Keratinocyte (primary cell): Measurements from ENCODE around the gene ADM. TPM values are rescaled to one million over a fixed set of nuclear protein-coding genes. Genes with fewer than 3 reads are reported as not detected.

Experiments used
- DNase-seq: peaks from one replicate; pipeline ENCODE4 v3.0.0-alpha.2; 2011; ENCODE audit warnings: low read depth, missing footprints, low spot score
- FAIRE-seq: peaks from 2 replicates; lab custom pipeline; 2011; peaks lifted over from hg19 to GRCh38; lab: Jason Lieb, UNC
- H2AFZ ChIP-seq: 2 replicates; pipeline ENCODE4 v1.6.0; 2012; ENCODE audit warnings: low read length, control low read depth, inconsistent platforms; ENCODE audit not compliant: control insufficient read depth
- H3K27ac ChIP-seq: 2 replicates; pipeline ENCODE4 v1.5.1; 2011; ENCODE audit warnings: low read length; ENCODE audit not compliant: control insufficient read depth, insufficient read depth
- H3K27me3 ChIP-seq: 3 replicates; pipeline ENCODE4 v1.6.0; 2011; ENCODE audit warnings: low read length; ENCODE audit not compliant: control insufficient read depth, insufficient read depth; ENCODE audit errors: extremely low read depth
- H3K36me3 ChIP-seq, 2 experiments: 2 replicates in 1 of 2; 3 replicates in 1 of 2; pipeline ENCODE4 v1.5.1; 2011; ENCODE audit warnings: low read length in 2 of 2, mild to moderate bottlenecking in 1 of 2; ENCODE audit not compliant: control insufficient read depth in 2 of 2, insufficient read depth in 2 of 2; ENCODE audit errors: extremely low read depth in 1 of 2
- H3K4me1 ChIP-seq: 3 replicates; pipeline ENCODE4 v1.5.1; 2011; ENCODE audit warnings: low read length; ENCODE audit not compliant: control insufficient read depth, insufficient read depth; ENCODE audit errors: extremely low read depth
- H3K4me2 ChIP-seq: 3 replicates; pipeline ENCODE4 v1.6.0; 2011; ENCODE audit warnings: low read depth, low read length; ENCODE audit not compliant: control insufficient read depth, insufficient read depth; ENCODE audit errors: extremely low read depth
- H3K4me3 ChIP-seq, 3 experiments: fragments of 200-600 bp in 1 of 3; sonication (generic) in 1 of 3; 2 replicates in 2 of 3; 3 replicates in 1 of 3; pipeline ENCODE4 v1.5.1; 2011 to 2016; ENCODE audit warnings: low read length in 3 of 3, mild to moderate bottlenecking in 3 of 3, control low read depth in 2 of 3, inconsistent platforms in 1 of 3, low read depth in 1 of 3, mixed read lengths in 1 of 3, mixed run types in 1 of 3, moderate library complexity in 1 of 3; ENCODE audit not compliant: control insufficient read depth in 2 of 3, insufficient read depth in 2 of 3; ENCODE audit errors: extremely low read depth in 1 of 3
- H3K79me2 ChIP-seq: 2 replicates; pipeline ENCODE4 v1.6.0; 2012; ENCODE audit warnings: low read length; ENCODE audit not compliant: control insufficient read depth, insufficient read depth
- H3K9ac ChIP-seq: 3 replicates; pipeline ENCODE4 v1.6.0; 2011; ENCODE audit warnings: low read length; ENCODE audit not compliant: control insufficient read depth, insufficient read depth; ENCODE audit errors: extremely low read depth
- H3K9me1 ChIP-seq: 3 replicates; pipeline ENCODE4 v1.6.0; 2011; ENCODE audit warnings: low read length; ENCODE audit not compliant: control insufficient read depth, insufficient read depth; ENCODE audit errors: extremely low read depth
- H3K9me3 ChIP-seq: 2 replicates; pipeline ENCODE4 v1.5.1; 2012; ENCODE audit warnings: low read depth, low read length; ENCODE audit not compliant: control insufficient read depth
- H4K20me1 ChIP-seq: 3 replicates; pipeline ENCODE4 v1.6.0; 2011; ENCODE audit warnings: low read length; ENCODE audit not compliant: control insufficient read depth, insufficient read depth; ENCODE audit errors: extremely low read depth
- EZH2 ChIP-seq: IDR thresholded peaks from one replicate; pipeline ENCODE4 v1.6.1; 2012; ENCODE audit warnings: inconsistent platforms, mild to moderate bottlenecking, low read length, moderate library complexity
- dilution Hi-C: fragments of 300-500 bp; cut with MboI; formaldehyde crosslinking; loops from one replicate; pipeline ENCODE4 v1.7.0; 2020; ENCODE audit warnings: low sequenced_read_pairs; ENCODE audit not compliant: extremely low pct_ligation_motif_present
- polyA plus RNA-seq, 5 experiments: library from polyadenylated mRNA; depleted of rRNA in 3 of 5; stranded (reverse) in 3 of 5; stranded (forward) in 1 of 5; unstranded in 1 of 5; fragments of >200 nt; gene quantifications; 1 replicate in 1 of 5; 2 replicates in 3 of 5; 3 replicates in 1 of 5; pipeline versions ENCODE4 v1.2.1 to v1.2.3, GENCODE V29; 2011 to 2012; ENCODE audit warnings: missing spikeins in 2 of 5, low read depth in 1 of 5, low replicate concordance in 1 of 5
- TF ChIP-seq, protein P1 (sequence below), 3 experiments: IDR thresholded peaks in 1 of 3; conservative IDR thresholded peaks in 1 of 3; optimal IDR thresholded peaks in 1 of 3; 2 replicates in 2 of 3; 3 replicates in 1 of 3; pipeline versions ENCODE3 to v1.5.1; 2011; ENCODE audit warnings: low read length in 3 of 3, mild to moderate bottlenecking in 3 of 3, moderate library complexity in 2 of 3, control low read depth in 1 of 3, inconsistent platforms in 1 of 3; ENCODE audit not compliant: insufficient read depth in 2 of 3; ENCODE audit errors: extremely low read depth in 1 of 3

The ADM gene
- polyA plus RNA-seq, 1 donor (not counting 4 experiments of a cell fraction or from before 2014, with no cell fraction given), result 57.9 TPM

DNA sequence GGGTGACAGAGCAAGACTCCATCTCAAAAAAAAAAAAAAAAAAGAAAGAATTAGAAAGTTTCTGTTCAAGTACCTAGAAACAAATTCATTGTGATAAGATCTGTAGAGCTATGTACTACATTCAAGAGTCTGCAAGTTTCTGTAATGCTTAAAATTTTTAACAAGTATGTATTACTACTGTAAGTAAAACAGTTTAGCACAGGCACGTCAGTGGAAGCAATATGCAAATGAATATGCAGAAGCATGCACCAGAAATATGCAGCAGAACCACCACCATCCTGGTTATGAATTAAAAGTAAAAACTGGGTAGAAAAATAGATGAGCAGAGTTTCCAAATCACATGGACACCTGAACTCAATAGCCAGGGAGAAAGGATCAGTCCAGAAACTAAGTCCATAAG is 30.1 kb upstream of the ADM start:
- TF ChIP-seq, protein P1, sequence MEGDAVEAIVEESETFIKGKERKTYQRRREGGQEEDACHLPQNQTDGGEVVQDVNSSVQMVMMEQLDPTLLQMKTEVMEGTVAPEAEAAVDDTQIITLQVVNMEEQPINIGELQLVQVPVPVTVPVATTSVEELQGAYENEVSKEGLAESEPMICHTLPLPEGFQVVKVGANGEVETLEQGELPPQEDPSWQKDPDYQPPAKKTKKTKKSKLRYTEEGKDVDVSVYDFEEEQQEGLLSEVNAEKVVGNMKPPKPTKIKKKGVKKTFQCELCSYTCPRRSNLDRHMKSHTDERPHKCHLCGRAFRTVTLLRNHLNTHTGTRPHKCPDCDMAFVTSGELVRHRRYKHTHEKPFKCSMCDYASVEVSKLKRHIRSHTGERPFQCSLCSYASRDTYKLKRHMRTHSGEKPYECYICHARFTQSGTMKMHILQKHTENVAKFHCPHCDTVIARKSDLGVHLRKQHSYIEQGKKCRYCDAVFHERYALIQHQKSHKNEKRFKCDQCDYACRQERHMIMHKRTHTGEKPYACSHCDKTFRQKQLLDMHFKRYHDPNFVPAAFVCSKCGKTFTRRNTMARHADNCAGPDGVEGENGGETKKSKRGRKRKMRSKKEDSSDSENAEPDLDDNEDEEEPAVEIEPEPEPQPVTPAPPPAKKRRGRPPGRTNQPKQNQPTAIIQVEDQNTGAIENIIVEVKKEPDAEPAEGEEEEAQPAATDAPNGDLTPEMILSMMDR (optimal IDR thresholded peaks at IDR 0.05 in 1 of 3, IDR thresholded peaks at IDR 0.05 in 1 of 3, conservative IDR thresholded peaks at IDR 0.05 in 1 of 3; ENCODE audit: extremely low read depth in 1 of 3, insufficient read depth in 2 of 3, low read length in 3 of 3), result no peak
- no peak for TF ChIP-seq EZH2
- no peak overlapping the region for H3K27ac ChIP-seq
- no peaks in the 10 kb centered on the region for H3K27me3 ChIP-seq
- dilution Hi-C loops, result no loop called here
- H4K20me1 ChIP-seq, result no peaks in the 10 kb centered on the region
- no peak overlapping the region for H3K4me3 ChIP-seq
- no peak for FAIRE-seq
- no peak overlapping the region for H3K9ac ChIP-seq
- peaks cover 24% of the 10 kb centered on the region for H3K79me2 ChIP-seq
- H3K9me3 ChIP-seq, result no peaks in the 10 kb centered on the region
- H3K36me3 ChIP-seq, result no peaks in the 10 kb centered on the region
- DNase-seq, result no peak
- peaks cover 4% of the 10 kb centered on the region for H3K4me1 ChIP-seq
- H3K4me2 ChIP-seq, result peak overlapping the region; percentile 0
- no peaks in the 10 kb centered on the region for H3K9me1 ChIP-seq
- no peak overlapping the region for H2AFZ ChIP-seq

DNA sequence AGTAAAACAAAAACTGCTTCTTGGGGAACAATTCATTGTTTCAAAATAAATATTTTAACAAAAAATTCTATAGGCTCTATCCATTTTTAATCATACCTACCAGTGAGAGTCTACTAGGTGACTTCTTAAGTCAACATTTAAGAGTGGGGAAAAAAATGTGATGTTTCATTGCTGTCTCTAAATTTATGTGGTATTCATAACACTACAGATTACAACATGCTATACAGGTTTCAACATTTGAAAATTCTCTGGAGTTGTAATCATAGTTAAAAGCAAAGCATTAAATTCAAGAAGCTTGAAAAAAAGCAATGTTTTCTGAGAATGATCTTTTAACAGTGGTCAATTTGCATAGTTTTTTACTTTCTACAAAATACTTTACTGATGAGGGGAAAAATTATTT is 29.2 kb upstream of the ADM start:
- H3K36me3 ChIP-seq, result no peaks in the 10 kb centered on the region
- peaks cover 22% of the 10 kb centered on the region for H3K79me2 ChIP-seq
- no peak overlapping the region for H2AFZ ChIP-seq
- no peaks in the 10 kb centered on the region for H3K27me3 ChIP-seq
- dilution Hi-C loops, result no loop called here
- no peaks in the 10 kb centered on the region for H4K20me1 ChIP-seq
- no peaks in the 10 kb centered on the region for H3K9me3 ChIP-seq
- H3K4me1 ChIP-seq, result peaks cover 4% of the 10 kb centered on the region
- no peak for DNase-seq
- H3K27ac ChIP-seq, result no peak overlapping the region
- H3K9me1 ChIP-seq, result no peaks in the 10 kb centered on the region
- FAIRE-seq, result no peak
- peak overlapping the region; percentile 30 for H3K4me2 ChIP-seq
- no peak for TF ChIP-seq EZH2
- TF ChIP-seq, protein P1 (optimal IDR thresholded peaks at IDR 0.05 in 1 of 3, IDR thresholded peaks at IDR 0.05 in 1 of 3, conservative IDR thresholded peaks at IDR 0.05 in 1 of 3; ENCODE audit: extremely low read depth in 1 of 3, insufficient read depth in 2 of 3, low read length in 3 of 3), result no peak
- no peak overlapping the region for H3K4me3 ChIP-seq
- H3K9ac ChIP-seq, result no peak overlapping the region
